ENCODE measurements around the gene CALML6.

The CALML6 gene

GRCh38 chr1:1911350-1912041, 3.6 kb upstream of the CALML6 start:
- no peak for TF ChIP-seq CTCF (IDR thresholded peaks at IDR 0.05; ENCODE audit: low read depth, low read length)
- no peak overlapping the region for H3K4me3 ChIP-seq (replicated peaks in 1 of 2; ENCODE audit: low read depth in 2 of 2, low read length in 2 of 2)
- no peak for DNase-seq (ENCODE audit: low read depth in 2 of 2)

DNA sequence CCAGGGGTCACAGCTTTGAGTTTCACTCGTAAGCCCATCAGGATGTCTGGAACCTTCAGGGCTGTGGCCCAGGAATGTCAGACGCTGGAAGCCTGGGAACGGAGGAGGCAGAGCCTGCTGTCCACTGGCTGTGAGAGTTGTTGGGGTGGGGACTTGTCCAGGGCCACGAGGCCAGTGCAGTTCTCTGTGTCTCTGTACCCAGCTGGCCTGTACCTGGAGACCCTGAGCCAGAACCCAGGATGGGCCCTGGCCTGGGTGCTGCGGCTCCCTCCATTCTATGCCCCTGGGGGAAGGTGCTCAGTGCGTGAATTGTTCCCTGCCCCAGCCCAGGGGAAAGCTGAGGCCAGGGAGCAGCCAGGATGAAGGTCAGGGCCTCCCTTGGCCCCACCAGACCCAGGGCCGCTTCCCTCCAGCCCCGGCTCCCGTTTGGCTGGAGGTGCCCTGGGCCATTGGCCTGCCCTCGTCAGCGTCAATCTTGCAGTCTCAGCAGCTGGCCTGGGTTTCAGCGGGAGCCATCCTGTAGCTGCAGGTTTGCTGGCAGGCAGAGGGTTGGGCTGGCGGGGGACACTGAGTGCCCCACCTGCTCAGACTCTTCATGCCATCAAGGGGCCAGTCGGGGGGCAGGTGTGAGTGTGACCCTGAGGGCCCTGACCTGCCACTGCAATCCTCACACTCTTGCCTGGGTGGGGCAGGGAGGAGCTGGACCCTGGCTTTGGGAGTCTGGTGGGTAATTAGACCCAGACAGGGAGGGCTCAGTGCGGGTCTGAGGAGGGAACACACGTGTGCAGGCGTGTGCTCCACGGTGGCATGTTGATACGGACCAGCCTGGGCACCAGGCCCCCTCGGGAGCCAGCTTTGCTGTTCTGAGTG, 724 bp upstream of the CALML6 start:
- no peak for TF ChIP-seq CTCF (IDR thresholded peaks at IDR 0.05; ENCODE audit: low read depth, low read length)

GRCh38 chr1:1915911-1916840, 1.1 kb downstream of the CALML6 start:
- no peak overlapping the region for H3K4me3 ChIP-seq (replicated peaks in 1 of 2; ENCODE audit: low read depth in 2 of 2, low read length in 2 of 2)
- no peak for TF ChIP-seq CTCF (IDR thresholded peaks at IDR 0.05; ENCODE audit: low read depth, low read length)
- DNase-seq (ENCODE audit: low read depth in 2 of 2): no peak

More for the DNA sequence above, 724 bp upstream of the CALML6 start:
- DNase-seq (ENCODE audit: low read depth in 2 of 2): no peak
- H3K4me3 ChIP-seq (replicated peaks in 1 of 2; ENCODE audit: low read depth in 2 of 2, low read length in 2 of 2): no peak overlapping the region

DNA sequence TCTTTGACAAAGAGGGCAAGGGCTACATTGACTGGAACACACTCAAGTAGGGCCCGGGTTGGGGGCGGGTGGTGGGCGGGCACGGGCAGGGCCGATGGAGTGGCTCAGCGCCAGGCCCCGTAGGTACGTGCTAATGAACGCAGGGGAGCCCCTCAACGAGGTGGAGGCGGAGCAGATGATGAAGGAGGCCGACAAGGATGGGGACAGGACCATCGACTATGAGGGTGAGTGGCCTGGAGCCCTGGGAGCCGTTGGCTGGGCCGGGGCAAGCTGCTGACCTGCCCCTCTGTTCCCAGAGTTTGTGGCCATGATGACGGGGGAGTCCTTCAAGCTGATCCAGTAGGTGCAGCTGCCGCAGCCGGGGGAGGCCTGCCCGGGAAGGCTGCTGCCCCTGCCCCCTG, 1.8 kb downstream of the CALML6 start:
- TF ChIP-seq CTCF (IDR thresholded peaks at IDR 0.05; ENCODE audit: low read depth, low read length): no peak
- no peak overlapping the region for H3K4me3 ChIP-seq (replicated peaks in 1 of 2; ENCODE audit: low read depth in 2 of 2, low read length in 2 of 2)
- DNase-seq (ENCODE audit: low read depth in 2 of 2): no peak

DNA sequence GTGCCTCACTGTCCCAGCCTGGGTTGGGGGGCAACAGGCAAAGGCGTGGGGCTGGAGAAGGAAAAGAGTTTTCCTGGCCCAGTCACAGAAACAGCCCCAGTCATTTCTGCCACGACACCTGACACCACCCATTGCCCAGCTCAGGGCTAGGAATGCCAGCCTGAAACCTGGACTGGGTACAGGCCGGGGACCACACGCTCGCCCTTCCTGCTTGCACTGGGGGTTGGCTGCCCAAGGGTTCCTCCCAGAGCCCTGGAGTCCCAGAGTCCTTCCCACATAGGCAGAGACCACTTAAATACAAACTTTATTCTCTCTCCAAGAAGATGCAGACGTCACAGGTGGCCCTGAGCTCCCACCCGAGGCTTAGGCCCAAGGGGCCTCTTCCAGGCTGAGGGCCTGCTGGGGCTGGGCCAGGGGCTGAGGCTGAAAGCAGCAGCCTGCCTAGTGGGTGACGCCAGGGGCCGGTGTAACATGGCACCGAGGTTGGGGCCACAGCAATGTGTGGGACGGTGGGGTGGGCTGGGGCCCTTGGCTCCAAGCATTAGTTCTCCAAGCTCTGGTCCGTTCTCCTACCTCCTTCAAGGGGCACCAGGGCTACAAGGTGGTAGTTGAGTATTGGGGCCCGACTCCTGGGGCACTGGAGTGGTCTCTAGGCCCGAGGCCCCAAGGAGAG, 2.4 kb downstream of the CALML6 start:
- TF ChIP-seq CTCF (IDR thresholded peaks at IDR 0.05; ENCODE audit: low read depth, low read length): no peak

More for the DNA sequence above, 2.4 kb downstream of the CALML6 start:
- H3K4me3 ChIP-seq (replicated peaks in 1 of 2; ENCODE audit: low read depth in 2 of 2, low read length in 2 of 2): no peak overlapping the region
- no peak for DNase-seq (ENCODE audit: low read depth in 2 of 2)
